Astrocyte (in vitro differentiated cells and primary cell): ENCODE measurements around the gene ADGRB3.

ENCODE experiments used
- EZH2 ChIP-seq: IDR thresholded peaks from 2 replicates; pipeline ENCODE4 v1.6.1; 2012; ENCODE audit warnings: mild to moderate bottlenecking, low read length, inconsistent platforms; ENCODE audit not compliant: insufficient read depth
- TF ChIP-seq, protein P1 (sequence below): IDR thresholded peaks from 2 replicates; pipeline ENCODE4 v1.5.1; 2011; ENCODE audit warnings: low read depth, mild to moderate bottlenecking, inconsistent platforms, low read length, moderate library complexity; ENCODE audit not compliant: insufficient read depth

DNA sequence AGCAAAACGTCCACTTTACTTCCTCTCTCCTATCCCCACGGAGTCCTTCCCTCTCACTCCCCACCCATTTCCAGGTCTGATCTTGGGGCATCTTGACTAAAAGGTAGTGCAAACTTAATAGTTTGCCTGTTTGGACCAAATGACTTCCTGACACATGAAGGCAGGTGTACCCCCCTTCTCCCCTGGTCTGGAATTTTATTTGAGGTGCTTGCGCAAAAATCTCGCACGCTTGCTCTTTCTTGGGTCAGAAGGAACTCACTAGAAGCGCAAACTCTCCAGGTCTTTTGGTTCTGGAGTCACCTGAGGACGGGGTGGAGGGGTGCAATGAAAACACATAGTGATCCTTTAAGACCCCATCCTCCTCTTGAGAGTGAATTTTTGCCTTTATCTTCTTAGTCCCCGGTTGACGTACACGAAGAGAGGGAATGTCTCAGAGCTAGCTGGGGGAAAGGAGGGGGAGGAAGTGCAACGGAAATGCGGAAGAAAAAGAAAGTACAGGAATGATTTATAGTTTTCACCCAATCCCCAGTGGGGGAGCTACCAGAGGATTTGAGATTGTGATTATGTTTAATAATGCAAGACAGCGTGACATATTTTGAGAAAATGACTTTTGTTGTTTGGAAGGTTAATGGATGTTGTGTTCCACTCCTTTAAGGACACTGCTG is 4.9 kb downstream of the ADGRB3 start:
- TF ChIP-seq, protein P1, sequence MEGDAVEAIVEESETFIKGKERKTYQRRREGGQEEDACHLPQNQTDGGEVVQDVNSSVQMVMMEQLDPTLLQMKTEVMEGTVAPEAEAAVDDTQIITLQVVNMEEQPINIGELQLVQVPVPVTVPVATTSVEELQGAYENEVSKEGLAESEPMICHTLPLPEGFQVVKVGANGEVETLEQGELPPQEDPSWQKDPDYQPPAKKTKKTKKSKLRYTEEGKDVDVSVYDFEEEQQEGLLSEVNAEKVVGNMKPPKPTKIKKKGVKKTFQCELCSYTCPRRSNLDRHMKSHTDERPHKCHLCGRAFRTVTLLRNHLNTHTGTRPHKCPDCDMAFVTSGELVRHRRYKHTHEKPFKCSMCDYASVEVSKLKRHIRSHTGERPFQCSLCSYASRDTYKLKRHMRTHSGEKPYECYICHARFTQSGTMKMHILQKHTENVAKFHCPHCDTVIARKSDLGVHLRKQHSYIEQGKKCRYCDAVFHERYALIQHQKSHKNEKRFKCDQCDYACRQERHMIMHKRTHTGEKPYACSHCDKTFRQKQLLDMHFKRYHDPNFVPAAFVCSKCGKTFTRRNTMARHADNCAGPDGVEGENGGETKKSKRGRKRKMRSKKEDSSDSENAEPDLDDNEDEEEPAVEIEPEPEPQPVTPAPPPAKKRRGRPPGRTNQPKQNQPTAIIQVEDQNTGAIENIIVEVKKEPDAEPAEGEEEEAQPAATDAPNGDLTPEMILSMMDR = no peak
- no peak for TF ChIP-seq EZH2
